B cell (primary cell): ENCODE results near the gene KHNYN. TPM values are rescaled to one million over a fixed set of nuclear protein-coding genes. Genes with fewer than 3 reads are reported as not detected.

Source experiments
- ATAC-seq: fragments of 200-7000 bp; cut with Tn5 transposase; one replicate; pipeline ENCODE4 v1.10.0; 2021; ENCODE audit warnings: low read depth, mild to moderate bottlenecking, moderate number of reproducible peaks, moderate library complexity
- CTCF ChIA-PET: fragments of 350-600 bp; sonication (Branson Sonifier 250); formaldehyde crosslinking; loops from one replicate; lab custom pipeline; 2021; ENCODE audit warnings: antibody characterized with exemption, inconsistent platforms; lab: Charles Lee
- POLR2A ChIA-PET: fragments of 350-600 bp; sonication (Branson Sonifier 250); formaldehyde crosslinking; loops from one replicate; lab custom pipeline; 2021; ENCODE audit warnings: antibody characterized with exemption; lab: Charles Lee
- DNase-seq: peaks from one replicate; pipeline ENCODE4 v3.0.0; 2013
- H2AFZ ChIP-seq: 2 replicates; pipeline ENCODE4 v1.6.1; 2012; ENCODE audit warnings: mild to moderate bottlenecking, low read depth, low read length; ENCODE audit not compliant: insufficient read depth, poor library complexity, severe bottlenecking
- H3K27ac ChIP-seq, 2 donors: 1 replicate in 1 of 2; 2 replicates in 1 of 2; pipeline ENCODE4 v1.5.1; 2012 to 2013; ENCODE audit warnings: low read length in 2 of 2, mild to moderate bottlenecking in 2 of 2, moderate library complexity in 1 of 2
- H3K27me3 ChIP-seq, 4 experiments: fragments of 200-600 bp in 1 of 4; sonication (generic) in 1 of 4; replicated peaks in 1 of 4; 1 replicate in 2 of 4; 2 replicates in 2 of 4; pipeline versions ENCODE4 v1.6.1 to v1.7.0; 2013 to 2016; ENCODE audit warnings: low read length in 3 of 4, mild to moderate bottlenecking in 2 of 4, mixed read lengths in 1 of 4, moderate library complexity in 1 of 4; ENCODE audit not compliant: insufficient read depth in 4 of 4, control insufficient read depth in 3 of 4; ENCODE audit errors: control extremely low read depth in 1 of 4
- H3K36me3 ChIP-seq, 2 experiments: replicated peaks in 1 of 2; 1 replicate in 1 of 2; 2 replicates in 1 of 2; pipeline versions ENCODE4 v1.6.1 to v1.7.1; 2013; ENCODE audit warnings: low read length in 1 of 2; ENCODE audit not compliant: insufficient read depth in 2 of 2, control insufficient read depth in 1 of 2; ENCODE audit errors: control extremely low read depth in 1 of 2, extremely low read depth in 1 of 2
- H3K4me1 ChIP-seq, 2 donors: fragments of 200-600 bp in 1 of 2; sonication (generic) in 1 of 2; 1 replicate in 1 of 2; 2 replicates in 1 of 2; pipeline versions ENCODE4 v1.5.1 to v1.6.1; 2013 to 2017; ENCODE audit warnings: low read length in 2 of 2; ENCODE audit not compliant: control insufficient read depth in 2 of 2, insufficient read depth in 2 of 2
- H3K4me2 ChIP-seq: replicated peaks from 2 replicates; pipeline ENCODE3; 2012; ENCODE audit warnings: mild to moderate bottlenecking, low read depth, low read length; ENCODE audit not compliant: poor library complexity, severe bottlenecking
- H3K4me3 ChIP-seq, 5 experiments: fragments of 200-600 bp in 1 of 5; sonication (generic) in 1 of 5; 1 replicate in 3 of 5; 2 replicates in 2 of 5; pipeline versions ENCODE4 v1.5.1 to v1.7.0; 2011 to 2016; ENCODE audit warnings: low read length in 4 of 5, mild to moderate bottlenecking in 4 of 5, low read depth in 2 of 5, control low read depth in 1 of 5, moderate library complexity in 1 of 5; ENCODE audit not compliant: insufficient read depth in 1 of 5; ENCODE audit errors: control extremely low read depth in 1 of 5, extremely low read depth in 1 of 5
- H3K79me2 ChIP-seq: fragments of 200-600 bp; sonication (generic); one replicate; pipeline ENCODE4 v1.6.0; 2016; ENCODE audit warnings: low read length; ENCODE audit not compliant: control insufficient read depth, insufficient read depth
- H3K9ac ChIP-seq: fragments of 200-600 bp; sonication (generic); 2 replicates; pipeline ENCODE4 v1.6.1; 2017; ENCODE audit warnings: mild to moderate bottlenecking, low read length, moderate library complexity
- H3K9me3 ChIP-seq, 3 donors: one replicate each; pipeline versions ENCODE4 v1.6.1 to v1.7.1; 2013; ENCODE audit warnings: low read length in 2 of 3; ENCODE audit not compliant: control insufficient read depth in 2 of 3, insufficient read depth in 1 of 3; ENCODE audit errors: control extremely low read depth in 1 of 3
- H4K20me1 ChIP-seq: 2 replicates; pipeline ENCODE4 v1.6.0; 2012; ENCODE audit warnings: mild to moderate bottlenecking, low read length; ENCODE audit not compliant: insufficient read depth, control insufficient read depth, poor library complexity, severe bottlenecking
- H3K27ac Mint-ChIP-seq: one replicate; pipeline ENCODE4 v1.8.0; 2021; ENCODE audit warnings: mixed read lengths
- H3K27me3 Mint-ChIP-seq: one replicate; pipeline ENCODE4 v1.8.0; 2021; ENCODE audit warnings: mixed read lengths
- H3K4me1 Mint-ChIP-seq: one replicate; pipeline ENCODE4 v1.8.0; 2021; ENCODE audit warnings: mixed read lengths
- H3K4me3 Mint-ChIP-seq: one replicate; pipeline ENCODE4 v1.8.0; 2021; ENCODE audit warnings: mixed read lengths
- H3K9me3 Mint-ChIP-seq: one replicate; pipeline ENCODE4 v1.8.0; 2022; ENCODE audit warnings: mixed read lengths; ENCODE audit not compliant: insufficient read depth
- EZH2 ChIP-seq: IDR thresholded peaks from 2 replicates; pipeline ENCODE4 v1.6.1; 2012; ENCODE audit warnings: borderline replicate concordance, low read depth, mild to moderate bottlenecking, moderate library complexity, low read length; ENCODE audit not compliant: insufficient read depth, poor library complexity, severe bottlenecking
- WGBS: methylation state at CpG from one replicate; pipeline ENCODE4 v1.1.5; 2013; ENCODE audit warnings: missing lambda C conversion rate; ENCODE audit not compliant: insufficient coverage; 5-methylcytosine and 5-hydroxymethylcytosine counted together
- intact Hi-C: fragments of 100-400 bp; cut with micrococcal nuclease; formaldehyde crosslinking; loops from one replicate; pipeline ENCODE4 v1.10.0; 2022
- polyA plus RNA-seq: library from polyadenylated mRNA; depleted of rRNA; stranded (reverse); fragments of >200 nt; gene quantifications from 2 replicates; pipeline ENCODE4 v1.2.3, GENCODE V29; 2012
- total RNA-seq, 2 donors: library from RNA; stranded (reverse); fragments of 120-200 nt in 1 of 2; gene quantifications; 1 replicate in 1 of 2; 2 replicates in 1 of 2; pipeline versions ENCODE4 v1.2.3 to v1.2.4, GENCODE V29; 2013 to 2022
- TF ChIP-seq, protein P1 (sequence below): fragments of 200-600 bp; IDR thresholded peaks from one replicate; pipeline ENCODE4 v1.8.0; 2022; ENCODE audit warnings: antibody characterized with exemption, mild to moderate bottlenecking

The KHNYN gene
- total and polyA plus RNA-seq, 2 donors (not counting 1 experiment from before 2014, with no cell fraction given): 74.4 to 184 TPM

DNA sequence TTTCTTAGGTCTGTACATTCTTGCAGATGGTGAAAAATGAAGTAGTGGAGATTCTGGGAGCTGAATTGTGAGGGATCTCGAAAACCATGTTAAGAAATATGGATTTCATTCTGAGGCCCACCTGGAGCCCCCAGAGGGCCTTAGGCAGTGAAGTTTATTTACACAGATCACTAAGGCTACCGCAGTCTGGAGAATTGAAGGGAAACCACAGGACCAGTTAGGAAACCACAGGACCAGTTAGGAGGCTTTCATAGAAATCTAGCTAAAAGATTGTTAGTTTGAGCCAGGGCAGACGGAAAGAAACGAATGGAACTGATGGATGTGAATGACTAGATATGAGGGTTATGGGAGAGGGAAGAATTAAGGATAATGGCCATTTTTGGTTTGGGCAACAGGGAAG is 7.5 kb upstream of the KHNYN start:
- no peak for ATAC-seq
- intact Hi-C loops: no loop called here
- Histone ChIP-seq H3K27ac (no peak overlapping the region), H2AFZ (peak overlapping the region; percentile 40), H3K27me3 (peaks cover 0 to 28% (median 7%) of the 10 kb centered on the region in 4 experiments), H4K20me1 (no peaks in the 10 kb centered on the region), H3K9ac (no peak overlapping the region), H3K4me1 (peaks cover 7 to 12% of the 10 kb centered on the region in 2 donors), H3K4me2 (no peak overlapping the region), H3K79me2 (no peaks in the 10 kb centered on the region), H3K36me3 (no peaks in the 10 kb centered on the region), H3K4me3 (no peak overlapping the region), H3K9me3 (no peaks in the 10 kb centered on the region)
- WGBS: 5% methylated on average over 4 of the region's 4 CpGs
- ChIA-PET CTCF (interaction anchor here (1.1 to 17.4 kb wide), 5 partner anchors 9 to 88 kb away, joined by 3 to 650 read pairs (median 13); partner anchors contain the start of genes ADCY4 and RIPK3), POLR2A (no interaction called here)
- H3K4me3 Mint-ChIP-seq: no peak overlapping the region
- H3K27me3 Mint-ChIP-seq: peaks cover 21% of the 10 kb centered on the region
- peaks cover 2% of the 10 kb centered on the region for H3K4me1 Mint-ChIP-seq
- TF ChIP-seq, protein P1, sequence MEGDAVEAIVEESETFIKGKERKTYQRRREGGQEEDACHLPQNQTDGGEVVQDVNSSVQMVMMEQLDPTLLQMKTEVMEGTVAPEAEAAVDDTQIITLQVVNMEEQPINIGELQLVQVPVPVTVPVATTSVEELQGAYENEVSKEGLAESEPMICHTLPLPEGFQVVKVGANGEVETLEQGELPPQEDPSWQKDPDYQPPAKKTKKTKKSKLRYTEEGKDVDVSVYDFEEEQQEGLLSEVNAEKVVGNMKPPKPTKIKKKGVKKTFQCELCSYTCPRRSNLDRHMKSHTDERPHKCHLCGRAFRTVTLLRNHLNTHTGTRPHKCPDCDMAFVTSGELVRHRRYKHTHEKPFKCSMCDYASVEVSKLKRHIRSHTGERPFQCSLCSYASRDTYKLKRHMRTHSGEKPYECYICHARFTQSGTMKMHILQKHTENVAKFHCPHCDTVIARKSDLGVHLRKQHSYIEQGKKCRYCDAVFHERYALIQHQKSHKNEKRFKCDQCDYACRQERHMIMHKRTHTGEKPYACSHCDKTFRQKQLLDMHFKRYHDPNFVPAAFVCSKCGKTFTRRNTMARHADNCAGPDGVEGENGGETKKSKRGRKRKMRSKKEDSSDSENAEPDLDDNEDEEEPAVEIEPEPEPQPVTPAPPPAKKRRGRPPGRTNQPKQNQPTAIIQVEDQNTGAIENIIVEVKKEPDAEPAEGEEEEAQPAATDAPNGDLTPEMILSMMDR: no peak
- no peak for TF ChIP-seq EZH2
- no peak for DNase-seq
- no peaks in the 10 kb centered on the region for H3K9me3 Mint-ChIP-seq
- no peak overlapping the region for H3K27ac Mint-ChIP-seq

DNA sequence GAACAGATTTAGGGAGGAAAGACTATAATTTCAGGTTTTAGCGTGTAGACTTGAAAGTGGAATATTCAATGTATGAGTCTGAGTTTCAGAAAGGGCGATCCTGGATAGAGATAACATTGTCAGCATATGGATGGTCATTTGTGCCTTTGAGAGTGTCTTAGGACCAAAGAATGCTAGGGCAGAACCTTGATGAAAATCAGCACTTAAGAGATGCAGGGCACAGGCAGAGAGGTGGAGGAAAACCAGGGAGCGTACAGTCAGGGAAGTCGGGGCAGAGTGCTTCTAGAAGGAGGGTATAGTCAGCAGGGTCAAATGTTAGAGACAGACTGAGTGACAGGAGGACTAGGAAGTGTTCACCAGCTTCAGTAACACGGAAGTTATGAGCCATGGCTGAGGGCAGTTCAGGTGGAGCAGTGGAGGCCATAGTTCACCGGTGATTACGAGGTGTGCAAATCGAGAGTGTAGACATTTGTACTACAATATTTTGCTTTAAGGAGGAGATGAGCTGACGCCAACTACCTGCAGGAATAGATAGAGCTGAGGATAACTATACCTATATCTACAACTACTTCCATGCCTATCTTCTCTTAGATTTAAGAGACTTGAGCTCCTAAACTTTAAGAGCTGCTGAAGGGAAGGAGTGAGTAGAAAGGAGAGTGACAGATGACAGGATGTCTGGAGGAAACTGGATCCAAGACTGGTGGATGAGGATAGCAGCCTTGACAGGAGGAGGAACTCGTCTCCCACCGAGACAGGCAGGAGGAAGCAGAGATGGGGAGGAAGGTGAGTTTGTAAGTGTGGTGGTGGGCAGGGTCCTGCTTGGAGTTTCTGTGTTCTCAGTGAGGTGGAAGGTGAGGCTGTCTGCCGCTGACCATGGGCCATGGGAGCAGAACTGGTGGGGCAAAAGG is 6.8 kb upstream of the KHNYN start:
- no peaks in the 10 kb centered on the region for H3K9me3 Mint-ChIP-seq
- POLR2A ChIA-PET: no interaction called here
- TF ChIP-seq, protein P1: no peak
- no peak for TF ChIP-seq EZH2
- WGBS: 50% methylated on average over 9 of the region's 12 CpGs
- DNase-seq: no peak
- intact Hi-C loops: no loop called here
- H3K4me3 Mint-ChIP-seq: no peak overlapping the region
- peaks cover 4% of the 10 kb centered on the region for H3K79me2 ChIP-seq
- no peaks in the 10 kb centered on the region for H4K20me1 ChIP-seq
- no peak overlapping the region for H3K4me2 ChIP-seq
- H3K27me3 Mint-ChIP-seq: peaks cover 16% of the 10 kb centered on the region
- no peak overlapping the region for H3K4me3 ChIP-seq
- H2AFZ ChIP-seq: peak overlapping the region; percentile 40
- H3K4me1 Mint-ChIP-seq: peaks cover 5% of the 10 kb centered on the region
- peaks cover 0 to 21% (median 5%) of the 10 kb centered on the region in 4 experiments for H3K27me3 ChIP-seq
- H3K27ac Mint-ChIP-seq: no peak overlapping the region
- H3K9ac ChIP-seq: no peak overlapping the region
- H3K9me3 ChIP-seq: no peaks in the 10 kb centered on the region
- no peaks in the 10 kb centered on the region for H3K36me3 ChIP-seq
- peaks cover 7 to 19% of the 10 kb centered on the region in 2 donors for H3K4me1 ChIP-seq
- ATAC-seq: no peak
- H3K27ac ChIP-seq: no peak overlapping the region
- CTCF ChIA-PET: interaction anchor here (0.7 to 17.4 kb wide), 7 partner anchors 9 to 1079 kb away, joined by 3 to 650 read pairs (median 13); partner anchors contain the start of genes ADCY4, CIDEB and RIPK3
